ENCODE results near the gene C12orf57. TPM values are rescaled to one million over a fixed set of nuclear protein-coding genes. Genes with fewer than 3 reads are reported as not detected.

Gene C12orf57
- total RNA-seq = 216 and 236 TPM in 2 replicates

GRCh38 chr12:6943722-6944380, at the start of gene C12orf57, which contains the start of gene RNU7-1:
TSS of gene C12orf57 (plus strand) at chr12:6944022. CDS start at chr12:6944122, 100 bp downstream.
TSS of gene RNU7-1 (plus strand) at chr12:6943816.
- TF ChIP-seq CTCF (IDR thresholded peaks at IDR 0.05; ENCODE audit: insufficient read depth, low read length, poor library complexity, severe bottlenecking) = no peak
- peaks cover 3% of the 10 kb centered on the region for H3K36me3 ChIP-seq (ENCODE audit: control insufficient read depth, insufficient read depth, low read length)
- H3K4me3 ChIP-seq (ENCODE audit: low read depth, low read length) = peak within 1 kb of the TSS; percentile 65
- H3K27me3 ChIP-seq (ENCODE audit: control insufficient read depth, insufficient read depth, low read length) = no peaks in the 10 kb centered on the region
- peak; percentile 81 for DNase-seq (ENCODE audit: low read depth)

- Histone ChIP-seq H3K36me3 (ENCODE audit: control insufficient read depth, insufficient read depth, low read length) (no peaks in the 10 kb centered on the region), H3K4me3 (ENCODE audit: low read depth, low read length) (no peak overlapping the region), H3K27me3 (ENCODE audit: control insufficient read depth, insufficient read depth, low read length) (no peaks in the 10 kb centered on the region)
- no peak for DNase-seq (ENCODE audit: low read depth)
- no peak for TF ChIP-seq CTCF (IDR thresholded peaks at IDR 0.05; ENCODE audit: insufficient read depth, low read length, poor library complexity, severe bottlenecking)
These were observed 49.5 kb upstream of the C12orf57 start for GRCh38 chr12:6894321-6894720.

- Histone ChIP-seq H3K27me3 (ENCODE audit: control insufficient read depth, insufficient read depth, low read length) (no peaks in the 10 kb centered on the region), H3K4me3 (ENCODE audit: low read depth, low read length) (no peak overlapping the region), H3K36me3 (ENCODE audit: control insufficient read depth, insufficient read depth, low read length) (no peaks in the 10 kb centered on the region)
- TF ChIP-seq CTCF (IDR thresholded peaks at IDR 0.05; ENCODE audit: insufficient read depth, low read length, poor library complexity, severe bottlenecking) = no peak
- DNase-seq (ENCODE audit: low read depth) = no peak
These were observed 46.9 kb upstream of the C12orf57 start for GRCh38 chr12:6896846-6897435.

GRCh38 chr12:6899427-6899826, 44.4 kb upstream of the C12orf57 start:
- Histone ChIP-seq H3K4me3 (ENCODE audit: low read depth, low read length) (no peak overlapping the region), H3K36me3 (ENCODE audit: control insufficient read depth, insufficient read depth, low read length) (no peaks in the 10 kb centered on the region), H3K27me3 (ENCODE audit: control insufficient read depth, insufficient read depth, low read length) (no peaks in the 10 kb centered on the region)
- no peak for DNase-seq (ENCODE audit: low read depth)
- TF ChIP-seq CTCF (IDR thresholded peaks at IDR 0.05; ENCODE audit: insufficient read depth, low read length, poor library complexity, severe bottlenecking) = no peak

- H3K36me3 ChIP-seq (ENCODE audit: control insufficient read depth, insufficient read depth, low read length) = no peaks in the 10 kb centered on the region
- TF ChIP-seq CTCF (IDR thresholded peaks at IDR 0.05; ENCODE audit: insufficient read depth, low read length, poor library complexity, severe bottlenecking) = no peak
- no peak for DNase-seq (ENCODE audit: low read depth)
- no peaks in the 10 kb centered on the region for H3K27me3 ChIP-seq (ENCODE audit: control insufficient read depth, insufficient read depth, low read length)
- no peak overlapping the region for H3K4me3 ChIP-seq (ENCODE audit: low read depth, low read length)
These were observed 43.8 kb upstream of the C12orf57 start for GRCh38 chr12:6899837-6900519.
